HEK293T (cell line): ENCODE measurements around the gene CSF1R.

Experiments
- ARNT ChIP-seq: fragments of 450-650 bp; IDR thresholded peaks from 2 replicates; pipeline ENCODE4 v1.6.1; 2017; ENCODE audit warnings: mild to moderate bottlenecking
- BHLHE40 ChIP-seq: fragments of 450-650 bp; IDR thresholded peaks from 2 replicates; pipeline ENCODE4 v1.6.1; 2016; ENCODE audit warnings: mild to moderate bottlenecking, moderate library complexity, borderline replicate concordance
- FOXA1 ChIP-seq: fragments of 450-650 bp; IDR thresholded peaks from 2 replicates; pipeline ENCODE4 v1.6.1; 2016; ENCODE audit warnings: mild to moderate bottlenecking
- FOXK2 ChIP-seq: fragments of 450-650 bp; IDR thresholded peaks from 2 replicates; pipeline ENCODE4 v1.6.1; 2016; ENCODE audit warnings: mild to moderate bottlenecking
- FOXM1 ChIP-seq: fragments of 450-650 bp; IDR thresholded peaks from 2 replicates; pipeline ENCODE4 v1.6.1; 2017; ENCODE audit warnings: mild to moderate bottlenecking, borderline replicate concordance
- L3MBTL2 ChIP-seq: fragments of 450-650 bp; conservative IDR thresholded peaks from 2 replicates; pipeline ENCODE4 v1.6.1; 2016; ENCODE audit warnings: mild to moderate bottlenecking
- SP1 ChIP-seq: fragments of 450-650 bp; IDR thresholded peaks from 2 replicates; pipeline ENCODE4 v1.6.1; 2017
- TARDBP ChIP-seq: fragments of 450-650 bp; IDR thresholded peaks from 2 replicates; pipeline ENCODE4 v1.6.1; 2016

GRCh38 chr5:150114773-150115408, 28.5 kb upstream of the CSF1R start:
- TF ChIP-seq L3MBTL2 = no peak
- no peak for TF ChIP-seq ARNT
- no peak for TF ChIP-seq SP1
- no peak for TF ChIP-seq BHLHE40
- TF ChIP-seq FOXA1 = no peak
- TF ChIP-seq FOXM1 = no peak
- no peak for TF ChIP-seq TARDBP
- TF ChIP-seq FOXK2 = no peak
